Endothelial cell of umbilical vein (primary cell): ENCODE data around the gene HSD17B13. TPM values are rescaled to one million over a fixed set of nuclear protein-coding genes. Genes with fewer than 3 reads are reported as not detected.

ENCODE experiments used
- BruUV-seq: library from RNA; stranded (reverse); fragments of 400-500 nt; replicated peaks from 2 replicates; lab custom pipeline; 2021; lab: Mats Ljungman, UMichigan
- CTCF ChIA-PET: fragments of 300-600, 350-600 bp; sonication (Branson Sonifier 250); formaldehyde crosslinking; loops from one replicate; lab custom pipeline; 2021; ENCODE audit warnings: antibody characterized with exemption, inconsistent platforms; lab: Charles Lee
- POLR2A ChIA-PET: fragments of 300-600, 350-600 bp; sonication (Branson Sonifier 250); formaldehyde crosslinking; loops from one replicate; lab custom pipeline; 2021; ENCODE audit warnings: antibody characterized with exemption, inconsistent platforms; lab: Charles Lee
- DNase-seq: peaks from one replicate; pipeline ENCODE4 v3.0.0-alpha.2; 2011; ENCODE audit warnings: low read depth, low spot score
- FAIRE-seq: peaks from 2 replicates; lab custom pipeline; 2011; peaks lifted over from hg19 to GRCh38; lab: Jason Lieb, UNC
- H2AFZ ChIP-seq: 2 replicates; pipeline ENCODE4 v1.6.0; 2012; ENCODE audit warnings: low read depth, low read length, control low read depth, inconsistent platforms
- H3K27ac ChIP-seq: 2 replicates; pipeline ENCODE4 v1.5.1; 2011; ENCODE audit warnings: low read depth, mild to moderate bottlenecking, control low read depth, low read length, moderate library complexity; ENCODE audit not compliant: insufficient read depth
- H3K27me3 ChIP-seq, 2 experiments: 2 replicates each; pipeline versions ENCODE4 v1.6.0 to v1.6.1; 2011; ENCODE audit warnings: low read length in 2 of 2, mixed read lengths in 1 of 2; ENCODE audit not compliant: control insufficient read depth in 2 of 2, insufficient read depth in 2 of 2
- H3K36me3 ChIP-seq, 2 experiments: 2 replicates in 1 of 2; 3 replicates in 1 of 2; pipeline ENCODE4 v1.5.1; 2011; ENCODE audit warnings: low read length in 2 of 2, mild to moderate bottlenecking in 1 of 2, moderate library complexity in 1 of 2; ENCODE audit not compliant: control insufficient read depth in 2 of 2, insufficient read depth in 2 of 2; ENCODE audit errors: extremely low read depth in 1 of 2
- H3K4me1 ChIP-seq: 3 replicates; pipeline ENCODE4 v1.5.1; 2011; ENCODE audit warnings: mild to moderate bottlenecking, low read length; ENCODE audit not compliant: control insufficient read depth, insufficient read depth; ENCODE audit errors: extremely low read depth
- H3K4me2 ChIP-seq: 2 replicates; pipeline ENCODE4 v1.6.1; 2011; ENCODE audit warnings: low read length, control low read depth, mixed read lengths; ENCODE audit not compliant: insufficient read depth
- H3K4me3 ChIP-seq, 3 experiments: fragments of 200-600 bp in 1 of 3; sonication (generic), shearing (Covaris generic) in 1 of 3; replicated peaks in 1 of 3; 2 replicates each; pipeline ENCODE4 v1.5.1; 2011 to 2016; ENCODE audit warnings: control low read depth in 3 of 3, low read length in 3 of 3, mild to moderate bottlenecking in 2 of 3, inconsistent platforms in 1 of 3, low read depth in 1 of 3, moderate library complexity in 1 of 3; ENCODE audit not compliant: insufficient read depth in 1 of 3
- H3K79me2 ChIP-seq: 2 replicates; pipeline ENCODE4 v1.6.0; 2012; ENCODE audit warnings: low read length, inconsistent platforms; ENCODE audit not compliant: control insufficient read depth, insufficient read depth
- H3K9ac ChIP-seq: replicated peaks from 2 replicates; pipeline ENCODE3; 2011; ENCODE audit warnings: low read length, control low read depth; ENCODE audit not compliant: insufficient read depth; ENCODE audit errors: extremely low read depth
- H3K9me1 ChIP-seq: replicated peaks from 3 replicates; pipeline ENCODE4 v1.6.0; 2011; ENCODE audit warnings: mild to moderate bottlenecking, low read length; ENCODE audit not compliant: control insufficient read depth, insufficient read depth; ENCODE audit errors: extremely low read depth
- H3K9me3 ChIP-seq: replicated peaks from 2 replicates; pipeline ENCODE4 v1.5.1; 2012; ENCODE audit warnings: low read length, inconsistent platforms; ENCODE audit not compliant: control insufficient read depth, insufficient read depth
- H4K20me1 ChIP-seq: replicated peaks from 2 replicates; pipeline ENCODE3; 2011; ENCODE audit warnings: mild to moderate bottlenecking, low read length; ENCODE audit not compliant: control insufficient read depth, insufficient read depth; ENCODE audit errors: extremely low read depth
- EZH2 ChIP-seq: IDR thresholded peaks from 2 replicates; pipeline ENCODE4 v1.6.1; 2012; ENCODE audit warnings: borderline replicate concordance, low read depth, mild to moderate bottlenecking, moderate library complexity, low read length, inconsistent platforms; ENCODE audit not compliant: severe bottlenecking
- FOS ChIP-seq: IDR thresholded peaks from 2 replicates; pipeline ENCODE4 v1.6.1; 2011; ENCODE audit warnings: mild to moderate bottlenecking, low read length, moderate library complexity, borderline replicate concordance; ENCODE audit not compliant: insufficient read depth
- GATA2 ChIP-seq: IDR thresholded peaks from 2 replicates; pipeline ENCODE4 v1.7.0; 2011; ENCODE audit warnings: low read depth, mild to moderate bottlenecking, moderate library complexity, mixed read lengths, low read length; ENCODE audit not compliant: insufficient read length, insufficient read depth
- JUN ChIP-seq: IDR thresholded peaks from 2 replicates; pipeline ENCODE4 v1.6.1; 2011; ENCODE audit warnings: borderline replicate concordance, low read depth; ENCODE audit not compliant: insufficient read length, insufficient read depth
- MYC ChIP-seq: IDR thresholded peaks from one replicate; pipeline ENCODE4 v1.6.1; 2011; ENCODE audit warnings: mild to moderate bottlenecking, low read depth, low read length
- POLR2A ChIP-seq: IDR thresholded peaks from 2 replicates; pipeline ENCODE4 v1.6.1; 2012; ENCODE audit warnings: low read depth, mild to moderate bottlenecking, control low read depth, low read length
- POLR2AphosphoS5 ChIP-seq: IDR thresholded peaks from 2 replicates; pipeline ENCODE4 v1.6.1; 2012; ENCODE audit warnings: low read depth, mild to moderate bottlenecking, control low read depth, low read length, moderate library complexity; ENCODE audit not compliant: insufficient read depth
- dilution Hi-C: fragments of 300-500 bp; cut with MboI; formaldehyde crosslinking; loops from one replicate; pipeline ENCODE4 v1.15.0; 2019; ENCODE audit warnings: low sequenced_read_pairs; ENCODE audit not compliant: extremely low pct_ligation_motif_present
- intact Hi-C: fragments of 100-400 bp; cut with micrococcal nuclease; formaldehyde crosslinking; loops from one replicate; pipeline ENCODE4 v1.10.0; 2022
- polyA plus RNA-seq, 4 experiments: library from polyadenylated mRNA; depleted of rRNA in 3 of 4; stranded (reverse) in 3 of 4; unstranded in 1 of 4; fragments of >200 nt; gene quantifications; 2 replicates each; pipeline versions ENCODE4 v1.2.1 to v1.2.3, GENCODE V29; 2011 to 2012; ENCODE audit warnings: missing spikeins in 1 of 4
- total RNA-seq: library from RNA; stranded (reverse); gene quantifications from 2 replicates; pipeline ENCODE4 v1.2.3, GENCODE V29; 2021
- TF ChIP-seq, protein P1 (sequence below): IDR thresholded peaks from 2 replicates; pipeline ENCODE4 v1.6.1; 2011; ENCODE audit not compliant: insufficient read depth, insufficient read length
- TF ChIP-seq, protein P2 (sequence below), 2 donors: IDR thresholded peaks; 1 replicate in 1 of 2; 2 replicates in 1 of 2; pipeline ENCODE4 v1.5.1; 2011; ENCODE audit warnings: low read length in 2 of 2, mild to moderate bottlenecking in 2 of 2, moderate library complexity in 2 of 2, control low read depth in 1 of 2, inconsistent platforms in 1 of 2, low read depth in 1 of 2; ENCODE audit not compliant: insufficient read depth in 1 of 2; ENCODE audit errors: extremely low read depth in 1 of 2

HSD17B13 gene
- total and polyA plus RNA-seq, 2 donors (not counting 3 experiments of a cell fraction or from before 2014, with no cell fraction given): 0.07 TPM; not detected in 1

DNA sequence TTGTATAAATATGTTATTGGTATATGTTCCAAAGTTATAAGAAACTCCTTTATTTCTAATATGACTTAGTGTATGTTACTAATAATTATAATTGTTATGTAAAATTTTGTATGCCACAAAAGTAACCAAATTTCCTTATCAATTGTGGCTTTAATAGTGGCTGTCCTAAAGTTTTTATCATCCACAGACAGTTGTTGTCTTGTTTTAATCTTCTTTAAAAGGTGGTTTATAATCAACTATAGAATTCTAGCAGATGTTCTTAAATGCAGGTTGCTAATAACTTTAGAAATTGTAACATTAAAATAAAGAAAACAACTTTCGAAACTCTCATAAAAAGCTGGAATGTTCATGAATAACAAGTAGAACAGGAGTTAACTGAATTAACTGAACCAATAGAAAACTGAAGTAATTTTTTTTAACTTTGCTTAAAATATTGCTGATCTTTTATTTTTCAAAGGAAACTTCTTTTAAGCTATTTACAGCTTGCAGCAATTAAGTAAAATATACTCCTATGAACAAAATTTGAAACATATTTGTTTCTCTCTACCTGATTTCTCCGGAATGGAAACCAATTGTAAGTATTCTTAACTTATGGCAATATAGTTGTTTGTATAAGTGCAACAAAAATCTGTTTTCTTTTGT is 44.0 kb upstream of the HSD17B13 start:
- H3K4me2 ChIP-seq: no peak overlapping the region
- FAIRE-seq (no peak), DNase-seq (no peak)
- no peak overlapping the region for H3K9ac ChIP-seq
- TF ChIP-seq, protein P1, sequence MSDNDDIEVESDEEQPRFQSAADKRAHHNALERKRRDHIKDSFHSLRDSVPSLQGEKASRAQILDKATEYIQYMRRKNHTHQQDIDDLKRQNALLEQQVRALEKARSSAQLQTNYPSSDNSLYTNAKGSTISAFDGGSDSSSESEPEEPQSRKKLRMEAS: no peak
- no peaks in the 10 kb centered on the region for H3K79me2 ChIP-seq
- no peak overlapping the region for H3K4me3 ChIP-seq
- no peaks in the 10 kb centered on the region for H3K9me1 ChIP-seq
- intact Hi-C loops (no loop called here), dilution Hi-C loops (no loop called here)
- H3K36me3 ChIP-seq: peaks cover 0 to 5% of the 10 kb centered on the region in 2 experiments
- no peaks in the 10 kb centered on the region for H4K20me1 ChIP-seq
- peaks cover 3% of the 10 kb centered on the region for H3K4me1 ChIP-seq
- no peak overlapping the region for H2AFZ ChIP-seq
- ChIA-PET CTCF (interaction anchor here (0.7 kb wide), 2 partner anchors 9 to 10 kb away, joined by 3 read pairs; no protein-coding TSS in a partner anchor), POLR2A (no interaction called here)
- no peak overlapping the region for H3K27ac ChIP-seq
- H3K27me3 ChIP-seq: no peaks in the 10 kb centered on the region
- no TSS peak for BruUV-seq
- no peaks in the 10 kb centered on the region for H3K9me3 ChIP-seq

DNA sequence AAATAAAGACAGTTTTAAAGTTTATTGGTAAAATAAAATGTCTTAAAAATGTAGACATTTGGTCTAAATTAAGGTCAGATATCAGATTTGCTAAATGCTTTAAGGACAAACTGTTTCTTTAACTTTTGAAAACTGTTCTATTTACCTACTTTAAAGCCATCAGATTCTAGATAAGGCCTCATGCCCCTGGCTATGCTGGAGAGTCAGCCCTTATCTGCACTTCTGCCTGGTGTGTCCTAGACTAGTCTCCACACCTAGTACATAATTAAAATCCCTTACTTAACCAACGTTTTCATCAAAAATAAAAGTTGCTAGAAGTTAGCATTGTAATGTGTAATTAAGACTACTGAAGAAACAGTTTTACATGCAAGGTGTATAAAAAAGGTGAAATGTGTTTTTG is 42.7 kb upstream of the HSD17B13 start:
- no peak for DNase-seq
- Histone ChIP-seq H3K4me1 (peaks cover 3% of the 10 kb centered on the region), H3K4me3 (no peak overlapping the region), H2AFZ (no peak overlapping the region), H3K27me3 (no peaks in the 10 kb centered on the region), H3K27ac (no peak overlapping the region), H3K9me3 (no peaks in the 10 kb centered on the region), H3K36me3 (peaks cover 0 to 5% of the 10 kb centered on the region in 2 experiments), H3K9ac (no peak overlapping the region), H3K79me2 (no peaks in the 10 kb centered on the region), H4K20me1 (no peaks in the 10 kb centered on the region), H3K9me1 (no peaks in the 10 kb centered on the region), H3K4me2 (no peak overlapping the region)
- intact Hi-C loops: no loop called here
- BruUV-seq: no TSS peak
- ChIA-PET POLR2A (no interaction called here), CTCF (interaction anchor here (2.9 kb wide), 1 partner anchor 11 kb away, joined by 21 read pairs; no protein-coding TSS in a partner anchor)
- no peak for FAIRE-seq
- TF ChIP-seq EZH2 (no peak), JUN (no peak), FOS (no peak), MYC (no peak), POLR2A (no peak), POLR2AphosphoS5 (no peak), GATA2 (no peak)
- TF ChIP-seq, protein P1: no peak
- TF ChIP-seq, protein P2, sequence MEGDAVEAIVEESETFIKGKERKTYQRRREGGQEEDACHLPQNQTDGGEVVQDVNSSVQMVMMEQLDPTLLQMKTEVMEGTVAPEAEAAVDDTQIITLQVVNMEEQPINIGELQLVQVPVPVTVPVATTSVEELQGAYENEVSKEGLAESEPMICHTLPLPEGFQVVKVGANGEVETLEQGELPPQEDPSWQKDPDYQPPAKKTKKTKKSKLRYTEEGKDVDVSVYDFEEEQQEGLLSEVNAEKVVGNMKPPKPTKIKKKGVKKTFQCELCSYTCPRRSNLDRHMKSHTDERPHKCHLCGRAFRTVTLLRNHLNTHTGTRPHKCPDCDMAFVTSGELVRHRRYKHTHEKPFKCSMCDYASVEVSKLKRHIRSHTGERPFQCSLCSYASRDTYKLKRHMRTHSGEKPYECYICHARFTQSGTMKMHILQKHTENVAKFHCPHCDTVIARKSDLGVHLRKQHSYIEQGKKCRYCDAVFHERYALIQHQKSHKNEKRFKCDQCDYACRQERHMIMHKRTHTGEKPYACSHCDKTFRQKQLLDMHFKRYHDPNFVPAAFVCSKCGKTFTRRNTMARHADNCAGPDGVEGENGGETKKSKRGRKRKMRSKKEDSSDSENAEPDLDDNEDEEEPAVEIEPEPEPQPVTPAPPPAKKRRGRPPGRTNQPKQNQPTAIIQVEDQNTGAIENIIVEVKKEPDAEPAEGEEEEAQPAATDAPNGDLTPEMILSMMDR (IDR thresholded peaks at IDR 0.05; ENCODE audit: extremely low read depth in 1 of 2, insufficient read depth in 1 of 2, low read depth in 1 of 2, low read length in 2 of 2): no peak
- dilution Hi-C loops: no loop called here
